SK-N-SH (cell line): ENCODE results near the gene BHLHA9. TPM values are rescaled to one million over a fixed set of nuclear protein-coding genes. Genes with fewer than 3 reads are reported as not detected.

Source experiments
- CTCF ChIA-PET: fragments of 300-600, 350-600 bp; formaldehyde crosslinking; extraction: SDS; loops from one replicate; lab custom pipeline; 2021; lab: Yijun Ruan, JAX
- POLR2A ChIA-PET: fragments of 350-600 bp; sonication (Branson Sonifier 250); formaldehyde crosslinking; extraction: SDS; loops from one replicate; lab custom pipeline; 2020; ENCODE audit warnings: antibody characterized with exemption, inconsistent platforms; lab: Yijun Ruan, JAX
- DNase-seq: peaks from one replicate; pipeline ENCODE4 v3.0.0; 2012
- H2AFZ ChIP-seq: fragments of 200-600 bp; sonication (generic); 2 replicates; pipeline ENCODE4 v1.8.1; 2016; ENCODE audit warnings: antibody characterized with exemption, mild to moderate bottlenecking, low read depth
- H3F3A ChIP-seq: fragments of 200-600 bp; sonication (generic); replicated peaks from 2 replicates; pipeline ENCODE3; 2016; ENCODE audit warnings: antibody characterized with exemption, mild to moderate bottlenecking; ENCODE audit not compliant: insufficient read depth
- H3K27ac ChIP-seq, 2 experiments: fragments of 200-500 bp in 1 of 2; fragments of 200-600 bp in 1 of 2; sonication (Bioruptor generic) in 1 of 2; sonication (generic), shearing (Covaris generic) in 1 of 2; 2 replicates each; pipeline versions ENCODE4 v1.5.1 to v1.6.1; 2014 to 2016; ENCODE audit warnings: low read depth in 2 of 2, inconsistent platforms in 1 of 2, low read length in 1 of 2, mild to moderate bottlenecking in 1 of 2, mixed read lengths in 1 of 2
- H3K27me3 ChIP-seq: fragments of 200-600 bp; sonication (generic), shearing (Covaris generic); 2 replicates; pipeline ENCODE4 v1.6.1; 2016; ENCODE audit warnings: mixed run types; ENCODE audit not compliant: insufficient read depth
- H3K36me3 ChIP-seq, 2 experiments: fragments of 200-500 bp in 1 of 2; fragments of 200-600 bp in 1 of 2; sonication (Bioruptor generic) in 1 of 2; sonication (generic) in 1 of 2; replicated peaks in 1 of 2; 2 replicates each; pipeline versions ENCODE3 to v1.5.1; 2014 to 2016; ENCODE audit warnings: low read length in 1 of 2, mild to moderate bottlenecking in 1 of 2; ENCODE audit not compliant: insufficient read depth in 2 of 2, control insufficient read depth in 1 of 2
- H3K4me1 ChIP-seq, 2 experiments: fragments of 200-500 bp in 1 of 2; fragments of 200-600 bp in 1 of 2; sonication (Bioruptor generic) in 1 of 2; sonication (generic), shearing (Covaris generic) in 1 of 2; 2 replicates each; pipeline versions ENCODE4 v1.5.1 to v1.6.1; 2014 to 2016; ENCODE audit warnings: low read depth in 1 of 2, low read length in 1 of 2, mixed run types in 1 of 2; ENCODE audit not compliant: insufficient read depth in 2 of 2, control insufficient read depth in 1 of 2
- H3K4me2 ChIP-seq: fragments of 200-600 bp; sonication (generic), shearing (Covaris generic); 2 replicates; pipeline ENCODE4 v1.6.1; 2017; ENCODE audit warnings: mixed run types
- H3K4me3 ChIP-seq, 2 experiments: fragments of 200-500 bp in 1 of 2; fragments of 200-600 bp in 1 of 2; sonication (Bioruptor generic) in 1 of 2; sonication (generic), shearing (Covaris generic) in 1 of 2; 2 replicates each; pipeline versions ENCODE4 v1.5.1 to v1.8.1; 2014 to 2016; ENCODE audit warnings: low read depth in 2 of 2, inconsistent platforms in 1 of 2, low read length in 1 of 2, mild to moderate bottlenecking in 1 of 2, mixed read lengths in 1 of 2, moderate library complexity in 1 of 2
- H3K79me2 ChIP-seq: fragments of 200-600 bp; sonication (generic); 2 replicates; pipeline ENCODE4 v1.8.1; 2017; ENCODE audit warnings: mild to moderate bottlenecking; ENCODE audit not compliant: insufficient read depth
- H3K9ac ChIP-seq: fragments of 200-600 bp; sonication (generic); 2 replicates; pipeline ENCODE4 v1.6.1; 2017; ENCODE audit warnings: mixed run types
- H3K9me2 ChIP-seq: fragments of 200-600 bp; sonication (generic); 2 replicates; pipeline ENCODE4 v1.6.1; 2017; ENCODE audit warnings: mixed run types
- H3K9me3 ChIP-seq: fragments of 200-600 bp; sonication (generic); 2 replicates; pipeline ENCODE4 v1.6.1; 2017; ENCODE audit warnings: mixed run types, mild to moderate bottlenecking, moderate library complexity
- H4K20me1 ChIP-seq: fragments of 200-600 bp; sonication (generic); 2 replicates; pipeline ENCODE4 v1.6.1; 2017; ENCODE audit warnings: mild to moderate bottlenecking, mixed run types; ENCODE audit not compliant: insufficient read depth
- ELF1 ChIP-seq: IDR thresholded peaks from 2 replicates; pipeline ENCODE4 v1.4.0; 2012
- EP300 ChIP-seq, 2 experiments: IDR thresholded peaks; 2 replicates each; pipeline versions ENCODE4 v1.4.0 to v1.6.1; 2012; ENCODE audit warnings: borderline replicate concordance in 1 of 2, low read depth in 1 of 2, low read length in 1 of 2
- FOSL2 ChIP-seq: IDR thresholded peaks from 2 replicates; pipeline ENCODE4 v1.4.0; 2012; ENCODE audit warnings: low read depth, mild to moderate bottlenecking, moderate library complexity, borderline replicate concordance
- FOXJ3 ChIP-seq: sonication (generic); formaldehyde crosslinking; IDR thresholded peaks from 2 replicates; pipeline ENCODE4 v1.5.1; 2020; ENCODE audit warnings: mild to moderate bottlenecking, missing genetic modification reagents
- GABPA ChIP-seq: IDR thresholded peaks from 2 replicates; pipeline ENCODE4 v1.4.0; 2012; ENCODE audit warnings: low read depth, mild to moderate bottlenecking
- GATA2 ChIP-seq: sonication (generic); formaldehyde crosslinking; IDR thresholded peaks from 2 replicates; pipeline ENCODE4 v1.5.0; 2020; ENCODE audit warnings: mild to moderate bottlenecking, missing genetic modification reagents
- JUND ChIP-seq: IDR thresholded peaks from 2 replicates; pipeline ENCODE4 v1.4.0; 2012
- MEF2A ChIP-seq: IDR thresholded peaks from 2 replicates; pipeline ENCODE4 v1.4.0; 2012; ENCODE audit warnings: low read depth, borderline replicate concordance
- MXI1 ChIP-seq: IDR thresholded peaks from 2 replicates; pipeline ENCODE4 v1.6.1; 2012; ENCODE audit warnings: mild to moderate bottlenecking, low read depth, low read length, improper control_type of control experiment
- RAD21 ChIP-seq: IDR thresholded peaks from 2 replicates; pipeline ENCODE4 v1.6.1; 2012; ENCODE audit warnings: mild to moderate bottlenecking, low read length
- SMC3 ChIP-seq: IDR thresholded peaks from 2 replicates; pipeline ENCODE4 v1.6.1; 2012; ENCODE audit warnings: low read depth, low read length, improper control_type of control experiment
- TCF12 ChIP-seq: IDR thresholded peaks from 2 replicates; pipeline ENCODE4 v1.4.0; 2012
- TEAD4 ChIP-seq: IDR thresholded peaks from 2 replicates; pipeline ENCODE4 v1.4.0; 2012; ENCODE audit warnings: mild to moderate bottlenecking, borderline replicate concordance; ENCODE audit not compliant: insufficient read depth
- WGBS: methylation state at CpG from one replicate; pipeline ENCODE4 v1.1.6; 2017; ENCODE audit warnings: low lambda C conversion rate; 5-methylcytosine and 5-hydroxymethylcytosine counted together
- polyA plus RNA-seq, 3 experiments: library from polyadenylated mRNA; depleted of rRNA; stranded (reverse); fragments of >200 nt; gene quantifications; 2 replicates each; pipeline ENCODE4 v1.2.3, GENCODE V29; 2012
- TF ChIP-seq, protein P1 (sequence below): fragments of 150-350 bp; IDR thresholded peaks from 2 replicates; pipeline ENCODE4 v1.6.1; 2017; ENCODE audit warnings: antibody characterized with exemption, low read length, low read depth, borderline replicate concordance
- TF ChIP-seq, protein P2 (sequence below): IDR thresholded peaks from 2 replicates; pipeline ENCODE4 v1.6.1; 2012; ENCODE audit warnings: mild to moderate bottlenecking, low read depth, low read length, moderate library complexity
- TF ChIP-seq, protein P3 (sequence below): IDR thresholded peaks from 2 replicates; pipeline ENCODE4; 2012
- TF ChIP-seq, protein P4 (sequence below): IDR thresholded peaks from 2 replicates; pipeline ENCODE4 v1.4.0; 2012; ENCODE audit warnings: low read depth, borderline replicate concordance

The BHLHA9 gene
- polyA plus RNA-seq, 1 of the 3 experiments (the other 2 are of a cell fraction): not detected

DNA sequence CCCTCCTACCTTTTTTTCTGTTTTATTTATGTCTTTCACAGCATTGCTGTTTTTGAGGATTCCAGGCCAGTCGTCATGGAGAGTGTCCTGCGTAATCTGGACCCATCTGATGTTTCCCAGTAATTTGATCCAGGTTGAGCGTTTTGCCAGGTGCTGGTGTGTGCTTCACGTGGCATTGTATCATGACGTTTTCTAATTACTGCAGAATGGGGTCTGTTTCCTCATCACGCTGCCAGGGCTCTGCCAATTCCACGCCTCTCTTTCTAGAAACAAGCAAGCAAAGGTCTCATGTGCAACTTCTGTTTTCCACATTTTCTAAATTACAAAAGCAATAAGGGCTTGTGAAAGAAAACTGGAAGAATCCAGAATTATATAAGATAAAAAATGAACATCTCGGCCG, 28.3 kb upstream of the BHLHA9 start:
- no peaks in the 10 kb centered on the region for H3F3A ChIP-seq
- H3K4me2 ChIP-seq: no peak overlapping the region
- H3K4me3 ChIP-seq: no peak overlapping the region
- WGBS: 32% methylated on average over 9 of the region's 9 CpGs
- CTCF ChIA-PET: no interaction called here
- TF ChIP-seq JUND: no peak
- no peak for TF ChIP-seq MEF2A
- no peak for TF ChIP-seq RAD21
- peak; percentile 74 for TF ChIP-seq MXI1
- no peak for TF ChIP-seq TEAD4
- TF ChIP-seq FOXJ3 (CRISPR knock-in tag): no peak
- no peak for TF ChIP-seq TCF12
- peak in 1 of 2 experiments; percentile 30; a peak in 1 of 4 replicates for TF ChIP-seq EP300 (IDR thresholded peaks at IDR 0.05; ENCODE audit: borderline replicate concordance in 1 of 2, low read depth in 1 of 2, low read length in 1 of 2)
- TF ChIP-seq, protein P1, sequence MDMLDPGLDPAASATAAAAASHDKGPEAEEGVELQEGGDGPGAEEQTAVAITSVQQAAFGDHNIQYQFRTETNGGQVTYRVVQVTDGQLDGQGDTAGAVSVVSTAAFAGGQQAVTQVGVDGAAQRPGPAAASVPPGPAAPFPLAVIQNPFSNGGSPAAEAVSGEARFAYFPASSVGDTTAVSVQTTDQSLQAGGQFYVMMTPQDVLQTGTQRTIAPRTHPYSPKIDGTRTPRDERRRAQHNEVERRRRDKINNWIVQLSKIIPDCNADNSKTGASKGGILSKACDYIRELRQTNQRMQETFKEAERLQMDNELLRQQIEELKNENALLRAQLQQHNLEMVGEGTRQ: no peak
- no peak for TF ChIP-seq FOSL2
- TF ChIP-seq, protein P2, sequence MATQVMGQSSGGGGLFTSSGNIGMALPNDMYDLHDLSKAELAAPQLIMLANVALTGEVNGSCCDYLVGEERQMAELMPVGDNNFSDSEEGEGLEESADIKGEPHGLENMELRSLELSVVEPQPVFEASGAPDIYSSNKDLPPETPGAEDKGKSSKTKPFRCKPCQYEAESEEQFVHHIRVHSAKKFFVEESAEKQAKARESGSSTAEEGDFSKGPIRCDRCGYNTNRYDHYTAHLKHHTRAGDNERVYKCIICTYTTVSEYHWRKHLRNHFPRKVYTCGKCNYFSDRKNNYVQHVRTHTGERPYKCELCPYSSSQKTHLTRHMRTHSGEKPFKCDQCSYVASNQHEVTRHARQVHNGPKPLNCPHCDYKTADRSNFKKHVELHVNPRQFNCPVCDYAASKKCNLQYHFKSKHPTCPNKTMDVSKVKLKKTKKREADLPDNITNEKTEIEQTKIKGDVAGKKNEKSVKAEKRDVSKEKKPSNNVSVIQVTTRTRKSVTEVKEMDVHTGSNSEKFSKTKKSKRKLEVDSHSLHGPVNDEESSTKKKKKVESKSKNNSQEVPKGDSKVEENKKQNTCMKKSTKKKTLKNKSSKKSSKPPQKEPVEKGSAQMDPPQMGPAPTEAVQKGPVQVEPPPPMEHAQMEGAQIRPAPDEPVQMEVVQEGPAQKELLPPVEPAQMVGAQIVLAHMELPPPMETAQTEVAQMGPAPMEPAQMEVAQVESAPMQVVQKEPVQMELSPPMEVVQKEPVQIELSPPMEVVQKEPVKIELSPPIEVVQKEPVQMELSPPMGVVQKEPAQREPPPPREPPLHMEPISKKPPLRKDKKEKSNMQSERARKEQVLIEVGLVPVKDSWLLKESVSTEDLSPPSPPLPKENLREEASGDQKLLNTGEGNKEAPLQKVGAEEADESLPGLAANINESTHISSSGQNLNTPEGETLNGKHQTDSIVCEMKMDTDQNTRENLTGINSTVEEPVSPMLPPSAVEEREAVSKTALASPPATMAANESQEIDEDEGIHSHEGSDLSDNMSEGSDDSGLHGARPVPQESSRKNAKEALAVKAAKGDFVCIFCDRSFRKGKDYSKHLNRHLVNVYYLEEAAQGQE: no peak
- TF ChIP-seq SMC3: no peak
- TF ChIP-seq GATA2 (CRISPR knock-in tag): peak; percentile 49; the same call in 1 of the 2 replicates
- no peaks in the 10 kb centered on the region for H3K9me2 ChIP-seq
- H4K20me1 ChIP-seq: no peaks in the 10 kb centered on the region
- no peaks in the 10 kb centered on the region for H3K27me3 ChIP-seq
- H2AFZ ChIP-seq: no peak overlapping the region
- DNase-seq: peak; percentile 68
- H3K9me3 ChIP-seq: no peaks in the 10 kb centered on the region
- H3K27ac ChIP-seq: no peak overlapping the region
- no peaks in the 10 kb centered on the region; a peak in 1 of 4 replicates for H3K4me1 ChIP-seq
- POLR2A ChIA-PET: no interaction called here
- no peaks in the 10 kb centered on the region for H3K79me2 ChIP-seq
- no peaks in the 10 kb centered on the region for H3K36me3 ChIP-seq
- no peak overlapping the region for H3K9ac ChIP-seq

DNA sequence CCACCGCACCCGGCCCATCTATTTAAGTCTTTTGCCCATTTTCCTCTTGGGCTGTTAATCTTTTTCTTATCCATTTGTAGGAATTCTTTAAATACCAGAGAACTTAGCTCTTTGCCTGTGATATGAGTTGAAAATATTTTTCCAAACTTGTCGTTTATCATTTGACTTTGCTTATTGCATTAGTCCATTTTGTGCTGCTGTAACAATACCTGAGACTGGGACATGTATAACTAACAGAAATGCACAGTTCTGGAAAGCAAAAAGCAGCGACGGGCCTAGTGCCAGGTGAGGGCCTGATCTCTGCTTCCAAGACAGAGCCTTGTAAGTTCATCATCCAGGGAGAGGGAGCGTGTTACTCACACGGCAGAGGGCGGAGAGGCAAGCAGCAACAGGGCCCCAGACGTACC, 25.6 kb upstream of the BHLHA9 start:
- WGBS: 78% methylated on average over 9 of the region's 9 CpGs
- Histone ChIP-seq H3K4me2 (no peak overlapping the region), H3K9ac (no peak overlapping the region), H3K27me3 (no peaks in the 10 kb centered on the region), H3K9me2 (no peaks in the 10 kb centered on the region), H2AFZ (no peak overlapping the region), H4K20me1 (no peaks in the 10 kb centered on the region), H3K27ac (no peak overlapping the region), H3K4me3 (no peak overlapping the region), H3K9me3 (no peaks in the 10 kb centered on the region), H3K79me2 (no peaks in the 10 kb centered on the region), H3K36me3 (no peaks in the 10 kb centered on the region), H3K4me1 (no peaks in the 10 kb centered on the region; a peak in 1 of 4 replicates), H3F3A (no peaks in the 10 kb centered on the region)
- DNase-seq: no peak
- CTCF ChIA-PET: interaction anchor here (0.6 to 1.7 kb wide), 2 partner anchors 14 to 20 kb away, joined by 3 to 6 read pairs; no protein-coding TSS in a partner anchor
- POLR2A ChIA-PET: no interaction called here
- TF ChIP-seq, protein P3, sequence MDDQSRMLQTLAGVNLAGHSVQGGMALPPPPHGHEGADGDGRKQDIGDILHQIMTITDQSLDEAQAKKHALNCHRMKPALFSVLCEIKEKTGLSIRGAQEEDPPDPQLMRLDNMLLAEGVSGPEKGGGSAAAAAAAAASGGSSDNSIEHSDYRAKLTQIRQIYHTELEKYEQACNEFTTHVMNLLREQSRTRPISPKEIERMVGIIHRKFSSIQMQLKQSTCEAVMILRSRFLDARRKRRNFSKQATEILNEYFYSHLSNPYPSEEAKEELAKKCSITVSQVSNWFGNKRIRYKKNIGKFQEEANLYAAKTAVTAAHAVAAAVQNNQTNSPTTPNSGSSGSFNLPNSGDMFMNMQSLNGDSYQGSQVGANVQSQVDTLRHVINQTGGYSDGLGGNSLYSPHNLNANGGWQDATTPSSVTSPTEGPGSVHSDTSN: no peak
- TF ChIP-seq ELF1 (no peak), GABPA (no peak), TEAD4 (no peak), FOSL2 (no peak)
- TF ChIP-seq, protein P4, sequence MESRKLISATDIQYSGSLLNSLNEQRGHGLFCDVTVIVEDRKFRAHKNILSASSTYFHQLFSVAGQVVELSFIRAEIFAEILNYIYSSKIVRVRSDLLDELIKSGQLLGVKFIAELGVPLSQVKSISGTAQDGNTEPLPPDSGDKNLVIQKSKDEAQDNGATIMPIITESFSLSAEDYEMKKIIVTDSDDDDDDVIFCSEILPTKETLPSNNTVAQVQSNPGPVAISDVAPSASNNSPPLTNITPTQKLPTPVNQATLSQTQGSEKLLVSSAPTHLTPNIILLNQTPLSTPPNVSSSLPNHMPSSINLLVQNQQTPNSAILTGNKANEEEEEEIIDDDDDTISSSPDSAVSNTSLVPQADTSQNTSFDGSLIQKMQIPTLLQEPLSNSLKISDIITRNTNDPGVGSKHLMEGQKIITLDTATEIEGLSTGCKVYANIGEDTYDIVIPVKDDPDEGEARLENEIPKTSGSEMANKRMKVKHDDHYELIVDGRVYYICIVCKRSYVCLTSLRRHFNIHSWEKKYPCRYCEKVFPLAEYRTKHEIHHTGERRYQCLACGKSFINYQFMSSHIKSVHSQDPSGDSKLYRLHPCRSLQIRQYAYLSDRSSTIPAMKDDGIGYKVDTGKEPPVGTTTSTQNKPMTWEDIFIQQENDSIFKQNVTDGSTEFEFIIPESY: no peak
- TF ChIP-seq, protein P2: no peak
